Activated T-cell treated with anti-CD3 and anti-CD28 coated beads, Interleukin-2, amount 50 U/mL, for 24 hours (primary cell): Measurements from ENCODE around the gene RABAC1.
"Not testable (repeated sequence)": the region's sequence is repeated elsewhere in the genome, so short reads cannot be mapped to it uniquely, and the experiment has no call there.

ENCODE experiments used
- DNase-seq: peaks from one replicate; pipeline ENCODE4 v3.0.0-alpha.2; 2020
- H3K27ac Mint-ChIP-seq: 2 replicates; pipeline ENCODE4 v1.8.0; 2020; ENCODE audit warnings: mild to moderate bottlenecking, mixed read lengths
- H3K27me3 Mint-ChIP-seq: 2 replicates; pipeline ENCODE4 v1.8.0; 2020; ENCODE audit warnings: mixed read lengths
- H3K36me3 Mint-ChIP-seq: 2 replicates; pipeline ENCODE4 v1.8.0; 2020; ENCODE audit warnings: low read depth, mixed read lengths
- H3K4me1 Mint-ChIP-seq: 2 replicates; pipeline ENCODE4 v1.8.0; 2020; ENCODE audit warnings: low read depth, mixed read lengths
- H3K4me3 Mint-ChIP-seq: 2 replicates; pipeline ENCODE4 v1.8.0; 2020; ENCODE audit warnings: mild to moderate bottlenecking, moderate library complexity, mixed read lengths
- H3K9me3 Mint-ChIP-seq: 2 replicates; pipeline ENCODE4 v1.8.0; 2020; ENCODE audit warnings: mixed read lengths

RABAC1 gene

GRCh38 chr19:41923045-41923788 is 35.9 kb downstream of the RABAC1 start:
- no peak for DNase-seq
- Mint-ChIP-seq H3K9me3 (no peaks in the 10 kb centered on the region), H3K4me1 (peaks cover 17% of the 10 kb centered on the region), H3K27me3 (peaks cover 9% of the 10 kb centered on the region), H3K36me3 (no peaks in the 10 kb centered on the region), H3K4me3 (no peak overlapping the region), H3K27ac (peak overlapping the region; percentile 31)

GRCh38 chr19:41922585-41922984 is 36.5 kb downstream of the RABAC1 start:
- Mint-ChIP-seq H3K36me3 (no peaks in the 10 kb centered on the region), H3K27ac (no peak overlapping the region), H3K27me3 (peaks cover 9% of the 10 kb centered on the region), H3K9me3 (no peaks in the 10 kb centered on the region), H3K4me1 (peaks cover 15% of the 10 kb centered on the region), H3K4me3 (no peak overlapping the region)
- DNase-seq = no peak

- Mint-ChIP-seq H3K27me3 (peaks cover 9% of the 10 kb centered on the region), H3K4me3 (no peak overlapping the region), H3K4me1 (peaks cover 15% of the 10 kb centered on the region), H3K9me3 (no peaks in the 10 kb centered on the region), H3K27ac (no peak overlapping the region), H3K36me3 (no peaks in the 10 kb centered on the region)
- no peak for DNase-seq
These were observed 37.2 kb downstream of the RABAC1 start for GRCh38 chr19:41921577-41922576.

- no peak overlapping the region for H3K4me3 Mint-ChIP-seq
- H3K9me3 Mint-ChIP-seq = no peaks in the 10 kb centered on the region
- H3K27ac Mint-ChIP-seq = no peak overlapping the region
- H3K27me3 Mint-ChIP-seq = peaks cover 9% of the 10 kb centered on the region
- no peak for DNase-seq
- no peaks in the 10 kb centered on the region for H3K36me3 Mint-ChIP-seq
- peaks cover 15% of the 10 kb centered on the region for H3K4me1 Mint-ChIP-seq
These were observed 38.1 kb downstream of the RABAC1 start for GRCh38 chr19:41920882-41921576.

- H3K27me3 Mint-ChIP-seq = peaks cover 9% of the 10 kb centered on the region
- no peak overlapping the region for H3K4me3 Mint-ChIP-seq
- no peak for DNase-seq
- no peaks in the 10 kb centered on the region for H3K9me3 Mint-ChIP-seq
- H3K36me3 Mint-ChIP-seq = no peaks in the 10 kb centered on the region
- H3K27ac Mint-ChIP-seq = no peak overlapping the region
- H3K4me1 Mint-ChIP-seq = peaks cover 15% of the 10 kb centered on the region
These were observed 39.0 kb downstream of the RABAC1 start for GRCh38 chr19:41919948-41920712.

GRCh38 chr19:41918653-41919244 is 40.4 kb downstream of the RABAC1 start:
- Mint-ChIP-seq H3K4me3 (no peak overlapping the region), H3K9me3 (no peaks in the 10 kb centered on the region), H3K36me3 (no peaks in the 10 kb centered on the region), H3K27ac (no peak overlapping the region), H3K4me1 (peaks cover 22% of the 10 kb centered on the region), H3K27me3 (peaks cover 16% of the 10 kb centered on the region)
- DNase-seq = no peak

GRCh38 chr19:41918095-41918494 is 41.0 kb downstream of the RABAC1 start:
- no peak overlapping the region for H3K27ac Mint-ChIP-seq
- H3K4me3 Mint-ChIP-seq = no peak overlapping the region
- H3K27me3 Mint-ChIP-seq = peaks cover 20% of the 10 kb centered on the region
- DNase-seq = no peak
- no peaks in the 10 kb centered on the region for H3K9me3 Mint-ChIP-seq
- peaks cover 22% of the 10 kb centered on the region for H3K4me1 Mint-ChIP-seq
- no peaks in the 10 kb centered on the region for H3K36me3 Mint-ChIP-seq

- Mint-ChIP-seq H3K4me1 (peaks cover 21% of the 10 kb centered on the region), H3K27me3 (peaks cover 20% of the 10 kb centered on the region), H3K4me3 (no peak overlapping the region), H3K27ac (no peak overlapping the region), H3K36me3 (no peaks in the 10 kb centered on the region), H3K9me3 (no peaks in the 10 kb centered on the region)
- DNase-seq = no peak
These were observed 41.4 kb downstream of the RABAC1 start for GRCh38 chr19:41917676-41918075.

- DNase-seq = no peak
- Mint-ChIP-seq H3K9me3 (no peaks in the 10 kb centered on the region), H3K4me1 (peaks cover 27% of the 10 kb centered on the region), H3K36me3 (no peaks in the 10 kb centered on the region), H3K27ac (no peak overlapping the region), H3K4me3 (no peak overlapping the region), H3K27me3 (peaks cover 23% of the 10 kb centered on the region)
These were observed 43.2 kb downstream of the RABAC1 start for GRCh38 chr19:41915776-41916414.

- DNase-seq = peak; percentile 45
- Mint-ChIP-seq H3K9me3 (no peaks in the 10 kb centered on the region), H3K36me3 (no peaks in the 10 kb centered on the region), H3K27me3 (peaks cover 23% of the 10 kb centered on the region), H3K4me1 (peaks cover 32% of the 10 kb centered on the region), H3K4me3 (no peak overlapping the region), H3K27ac (no peak overlapping the region)
These were observed 43.9 kb downstream of the RABAC1 start for GRCh38 chr19:41915021-41915775.

- not testable (repeated sequence) for H3K4me3 Mint-ChIP-seq, H3K36me3 Mint-ChIP-seq, H3K9me3 Mint-ChIP-seq, DNase-seq, H3K27ac Mint-ChIP-seq
- peaks cover 33% of the 10 kb centered on the region for H3K4me1 Mint-ChIP-seq
- peaks cover 23% of the 10 kb centered on the region for H3K27me3 Mint-ChIP-seq
These were observed 44.7 kb downstream of the RABAC1 start for GRCh38 chr19:41914424-41914834.

GRCh38 chr19:41913538-41914423 is 45.3 kb downstream of the RABAC1 start:
- peaks cover 23% of the 10 kb centered on the region for H3K27me3 Mint-ChIP-seq
- DNase-seq = no peak
- H3K27ac Mint-ChIP-seq = no peak overlapping the region
- H3K36me3 Mint-ChIP-seq = peaks cover 6% of the 10 kb centered on the region
- H3K9me3 Mint-ChIP-seq = no peaks in the 10 kb centered on the region
- peaks cover 36% of the 10 kb centered on the region for H3K4me1 Mint-ChIP-seq
- H3K4me3 Mint-ChIP-seq = no peak overlapping the region
